ENCODE measurements around the gene HOXB5.

HOXB5 gene

GRCh38 chr17:48546137-48546923 lies 47.2 kb downstream of the HOXB5 start:
- Histone ChIP-seq H2AFZ (ENCODE audit: insufficient read depth, low read length, poor library complexity) (no peak overlapping the region), H3K4me1 (ENCODE audit: control insufficient read depth in 1 of 2, insufficient read depth in 2 of 2, low read length in 2 of 2) (peaks cover 17 to 37% of the 10 kb centered on the region in 2 experiments), H3K79me1 (ENCODE audit: low read length) (peaks cover 48% of the 10 kb centered on the region), H3K9me3 (ENCODE audit: insufficient read depth, low read depth, low read length) (no peaks in the 10 kb centered on the region), H3K79me2 (ENCODE audit: control insufficient read depth, insufficient read depth, low read length, poor library complexity) (peaks cover 26% of the 10 kb centered on the region), H2BK120ac (ENCODE audit: insufficient read depth, low read length, poor library complexity) (peak overlapping the region; percentile 30), H3K4me2 (ENCODE audit: low read length) (peak overlapping the region; percentile 46), H2BK12ac (ENCODE audit: low read length) (peak overlapping the region; percentile 56), H2BK5ac (ENCODE audit: low read depth, low read length, poor library complexity) (peak overlapping the region; percentile 7), H3K36me3 (ENCODE audit: control insufficient read depth in 1 of 2, insufficient read depth in 2 of 2, low read length in 2 of 2) (peaks cover 9 to 20% of the 10 kb centered on the region in 2 experiments), H3K27ac (ENCODE audit: low read depth, low read length) (peak overlapping the region; percentile 68), H3K9ac (ENCODE audit: low read length) (peak overlapping the region; percentile 15), H3K14ac (ENCODE audit: low read length) (peak overlapping the region; percentile 35), H3K23ac (ENCODE audit: low read length) (no peak overlapping the region), H3K4ac (ENCODE audit: low read depth, low read length) (no peak overlapping the region), H3K4me3 (ENCODE audit: low read depth, low read length) (no peak overlapping the region), H3K27me3 (ENCODE audit: insufficient read depth, low read length) (no peaks in the 10 kb centered on the region), H4K12ac (ENCODE audit: low read depth, low read length) (no peak overlapping the region), H3K18ac (ENCODE audit: low read length) (peak overlapping the region; percentile 4), H4K91ac (ENCODE audit: low read depth, low read length) (peak overlapping the region; percentile 8), H4K8ac (ENCODE audit: low read depth, low read length) (peak overlapping the region; percentile 2), H2AK5ac (ENCODE audit: low read length) (peak overlapping the region; percentile 28)
- no CpG with 5 or more reads among the region's 10 CpGs for WGBS (ENCODE audit: extremely low coverage, insufficient coverage, insufficient read length)
- no peak for DNase-seq

GRCh38 chr17:48545539-48545938 lies 48.0 kb downstream of the HOXB5 start:
- Histone ChIP-seq H3K9ac (ENCODE audit: low read length) (no peak overlapping the region), H3K23ac (ENCODE audit: low read length) (no peak overlapping the region), H3K18ac (ENCODE audit: low read length) (peak overlapping the region; percentile 45), H2BK5ac (ENCODE audit: low read depth, low read length, poor library complexity) (no peak overlapping the region), H3K79me1 (ENCODE audit: low read length) (peaks cover 49% of the 10 kb centered on the region), H4K8ac (ENCODE audit: low read depth, low read length) (peak overlapping the region; percentile 54), H3K27ac (ENCODE audit: low read depth, low read length) (peak overlapping the region; percentile 92), H4K12ac (ENCODE audit: low read depth, low read length) (no peak overlapping the region), H3K4me1 (ENCODE audit: control insufficient read depth in 1 of 2, insufficient read depth in 2 of 2, low read length in 2 of 2) (peaks cover 13 to 39% of the 10 kb centered on the region in 2 experiments), H3K14ac (ENCODE audit: low read length) (peak overlapping the region; percentile 42), H2AFZ (ENCODE audit: insufficient read depth, low read length, poor library complexity) (no peak overlapping the region), H3K79me2 (ENCODE audit: control insufficient read depth, insufficient read depth, low read length, poor library complexity) (peaks cover 28% of the 10 kb centered on the region), H2AK5ac (ENCODE audit: low read length) (peak overlapping the region; percentile 76), H3K4ac (ENCODE audit: low read depth, low read length) (peak overlapping the region; percentile 65), H3K4me3 (ENCODE audit: low read depth, low read length) (no peak overlapping the region), H2BK12ac (ENCODE audit: low read length) (peak overlapping the region; percentile 67), H3K9me3 (ENCODE audit: insufficient read depth, low read depth, low read length) (no peaks in the 10 kb centered on the region), H3K4me2 (ENCODE audit: low read length) (peak overlapping the region; percentile 65), H3K27me3 (ENCODE audit: insufficient read depth, low read length) (no peaks in the 10 kb centered on the region), H2BK120ac (ENCODE audit: insufficient read depth, low read length, poor library complexity) (peak overlapping the region; percentile 19), H3K36me3 (ENCODE audit: control insufficient read depth in 1 of 2, insufficient read depth in 2 of 2, low read length in 2 of 2) (peaks cover 6 to 17% of the 10 kb centered on the region in 2 experiments), H4K91ac (ENCODE audit: low read depth, low read length) (peak overlapping the region; percentile 72)
- WGBS (ENCODE audit: extremely low coverage, insufficient coverage, insufficient read length), result no CpG with 5 or more reads among the region's 1 CpG
- no peak for DNase-seq

- peak within 1 kb of the TSS; percentile 85 for H3K9ac ChIP-seq (ENCODE audit: low read length)
- peaks cover 2 to 12% of the 10 kb centered on the region in 2 experiments for H3K36me3 ChIP-seq (ENCODE audit: control insufficient read depth in 1 of 2, insufficient read depth in 2 of 2, low read length in 2 of 2)
- no peaks in the 10 kb centered on the region for H3K9me3 ChIP-seq (ENCODE audit: insufficient read depth, low read depth, low read length)
- H3K4me1 ChIP-seq (ENCODE audit: control insufficient read depth in 1 of 2, insufficient read depth in 2 of 2, low read length in 2 of 2), result peaks cover 10 to 34% of the 10 kb centered on the region in 2 experiments
- DNase-seq, result no peak
- peaks cover 28% of the 10 kb centered on the region for H3K79me2 ChIP-seq (ENCODE audit: control insufficient read depth, insufficient read depth, low read length, poor library complexity)
- H2BK5ac ChIP-seq (ENCODE audit: low read depth, low read length, poor library complexity), result peak within 1 kb of the TSS; percentile 96
- H4K91ac ChIP-seq (ENCODE audit: low read depth, low read length), result peak within 1 kb of the TSS; percentile 93
- no peaks in the 10 kb centered on the region for H3K27me3 ChIP-seq (ENCODE audit: insufficient read depth, low read length)
- H2BK12ac ChIP-seq (ENCODE audit: low read length), result peak within 1 kb of the TSS; percentile 90
- peak within 1 kb of the TSS; percentile 82 for H3K4me3 ChIP-seq (ENCODE audit: low read depth, low read length)
- H4K12ac ChIP-seq (ENCODE audit: low read depth, low read length), result peak within 1 kb of the TSS; percentile 43
- peaks cover 49% of the 10 kb centered on the region for H3K79me1 ChIP-seq (ENCODE audit: low read length)
- peak within 1 kb of the TSS; percentile 56 for H2AFZ ChIP-seq (ENCODE audit: insufficient read depth, low read length, poor library complexity)
- H3K4me2 ChIP-seq (ENCODE audit: low read length), result peak within 1 kb of the TSS; percentile 65
- peak within 1 kb of the TSS; percentile 84 for H3K14ac ChIP-seq (ENCODE audit: low read length)
- peak within 1 kb of the TSS; percentile 92 for H3K18ac ChIP-seq (ENCODE audit: low read length)
- H2AK5ac ChIP-seq (ENCODE audit: low read length), result peak within 1 kb of the TSS; percentile 91
- peak within 1 kb of the TSS; percentile 97 for H3K4ac ChIP-seq (ENCODE audit: low read depth, low read length)
- H3K27ac ChIP-seq (ENCODE audit: low read depth, low read length), result peak within 1 kb of the TSS; percentile 92
- no CpG with 5 or more reads among the region's 12 CpGs for WGBS (ENCODE audit: extremely low coverage, insufficient coverage, insufficient read length)
- peak within 1 kb of the TSS; percentile 77 for H4K8ac ChIP-seq (ENCODE audit: low read depth, low read length)
- H3K23ac ChIP-seq (ENCODE audit: low read length), result no peak within 1 kb of the TSS
- peak within 1 kb of the TSS; percentile 85 for H2BK120ac ChIP-seq (ENCODE audit: insufficient read depth, low read length, poor library complexity)
These were observed 48.6 kb downstream of the HOXB5 start, which contains the start of gene HOXB2 for GRCh38 chr17:48545022-48545375. HOXB2 (minus strand) TSS chr17:48545109; CDS start chr17:48544911, 198 bp downstream.

GRCh38 chr17:48544349-48545021 lies 49.1 kb downstream of the HOXB5 start:
- Histone ChIP-seq H4K91ac (ENCODE audit: low read depth, low read length) (peak overlapping the region; percentile 93), H2BK12ac (ENCODE audit: low read length) (peak overlapping the region; percentile 54), H3K18ac (ENCODE audit: low read length) (peak overlapping the region; percentile 49), H3K27ac (ENCODE audit: low read depth, low read length) (peak overlapping the region; percentile 92), H3K4me1 (ENCODE audit: control insufficient read depth in 1 of 2, insufficient read depth in 2 of 2, low read length in 2 of 2) (peaks cover 10 to 32% of the 10 kb centered on the region in 2 experiments), H3K27me3 (ENCODE audit: insufficient read depth, low read length) (no peaks in the 10 kb centered on the region), H3K9me3 (ENCODE audit: insufficient read depth, low read depth, low read length) (no peaks in the 10 kb centered on the region), H3K4ac (ENCODE audit: low read depth, low read length) (peak overlapping the region; percentile 97), H2BK120ac (ENCODE audit: insufficient read depth, low read length, poor library complexity) (peak overlapping the region; percentile 83), H3K14ac (ENCODE audit: low read length) (peak overlapping the region; percentile 84), H3K79me1 (ENCODE audit: low read length) (peaks cover 49% of the 10 kb centered on the region), H2BK5ac (ENCODE audit: low read depth, low read length, poor library complexity) (peak overlapping the region; percentile 96), H3K23ac (ENCODE audit: low read length) (no peak overlapping the region), H2AK5ac (ENCODE audit: low read length) (no peak overlapping the region), H2AFZ (ENCODE audit: insufficient read depth, low read length, poor library complexity) (no peak overlapping the region), H3K79me2 (ENCODE audit: control insufficient read depth, insufficient read depth, low read length, poor library complexity) (peaks cover 28% of the 10 kb centered on the region), H4K12ac (ENCODE audit: low read depth, low read length) (peak overlapping the region; percentile 43), H3K36me3 (ENCODE audit: control insufficient read depth in 1 of 2, insufficient read depth in 2 of 2, low read length in 2 of 2) (peaks cover 2 to 10% of the 10 kb centered on the region in 2 experiments), H3K9ac (ENCODE audit: low read length) (peak overlapping the region; percentile 85), H4K8ac (ENCODE audit: low read depth, low read length) (peak overlapping the region; percentile 71), H3K4me2 (ENCODE audit: low read length) (peak overlapping the region; percentile 65), H3K4me3 (ENCODE audit: low read depth, low read length) (peak overlapping the region; percentile 68)
- no peak for DNase-seq
- no CpG with 5 or more reads among the region's 38 CpGs for WGBS (ENCODE audit: extremely low coverage, insufficient coverage, insufficient read length)

All from trophoblast cell (in vitro differentiated cells and primary cell).